Fibroblast of villous mesenchyme (primary cell): ENCODE measurements around the gene CEACAM6. TPM values are rescaled to one million over a fixed set of nuclear protein-coding genes. Genes with fewer than 3 reads are reported as not detected.
A peak's percentile ranks its signal among the peaks of the same experiment; 100 is the strongest.
"Not testable (repeated sequence)": the region's sequence is repeated elsewhere in the genome, so short reads cannot be mapped to it uniquely, and the experiment has no call there.

Experiments used
- DNase-seq: peaks from one replicate; pipeline ENCODE4 v3.0.0-alpha.2; 2010; ENCODE audit warnings: low read depth
- H3K4me3 ChIP-seq: 2 replicates; pipeline ENCODE4 v1.5.1; 2011; ENCODE audit warnings: low read depth, mild to moderate bottlenecking, low read length
- CTCF ChIP-seq: IDR thresholded peaks from 2 replicates; pipeline ENCODE4 v1.5.1; 2012; ENCODE audit warnings: low read depth, mild to moderate bottlenecking, low read length; ENCODE audit not compliant: insufficient read depth
- total RNA-seq: library from RNA; depleted of rRNA; stranded (reverse); fragments of >200 nt; gene quantifications from 2 replicates; pipeline ENCODE4 v1.2.3, GENCODE V29; 2012

The CEACAM6 gene
- total RNA-seq, 1 donor, result not detected

DNA sequence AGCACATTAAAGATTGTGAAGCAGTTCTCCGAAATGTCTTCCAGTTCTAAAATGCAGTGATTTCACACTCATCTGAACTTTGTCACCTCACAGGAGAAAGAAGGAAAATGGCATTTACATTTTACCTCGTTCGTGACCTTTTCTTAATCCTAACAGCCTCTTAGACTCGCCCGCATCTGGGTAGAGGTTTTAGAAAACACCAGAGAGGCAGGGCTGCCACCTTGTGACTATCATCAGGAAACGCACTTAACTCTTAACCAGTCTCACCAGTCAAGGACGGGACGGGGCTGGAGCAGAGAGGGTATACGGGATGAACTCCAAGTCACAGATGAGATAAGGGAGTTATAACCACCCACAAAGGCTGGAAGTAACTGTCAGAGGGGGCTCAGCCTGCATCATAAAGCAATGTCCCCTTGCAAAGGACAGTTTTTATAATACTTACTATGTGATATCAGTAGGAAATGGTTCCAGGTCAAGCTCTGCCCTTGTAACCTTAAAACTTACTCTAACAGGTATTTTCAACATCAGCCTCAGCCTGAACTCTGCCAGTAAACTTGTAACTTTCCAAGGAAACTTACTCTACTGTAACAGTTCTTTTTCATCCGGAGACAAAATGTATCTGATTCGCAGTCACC lies 8.6 kb upstream of the CEACAM6 start:
- DNase-seq, result peak; percentile 46

DNA sequence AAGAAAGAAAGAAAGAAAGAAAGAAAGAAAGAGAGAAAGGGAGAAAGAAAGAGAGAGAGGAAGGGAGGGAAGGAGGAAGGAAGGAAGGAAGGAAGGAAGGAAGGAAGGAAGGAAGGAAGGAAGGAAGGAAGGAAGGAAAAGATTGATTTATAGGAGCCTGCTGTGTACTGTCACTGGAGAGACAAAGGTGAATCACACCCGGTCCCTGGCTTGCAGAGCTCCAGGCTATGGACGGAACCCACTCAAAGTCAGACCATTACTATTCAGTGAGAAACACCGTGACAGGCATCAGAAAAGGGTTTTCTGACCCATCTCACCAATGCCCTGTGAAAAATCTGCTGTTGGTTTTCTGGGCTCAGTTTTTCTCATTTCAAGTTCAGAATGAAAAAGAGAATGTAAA lies 7.3 kb upstream of the CEACAM6 start:
- no peak overlapping the region for H3K4me3 ChIP-seq
- DNase-seq, result no peak
- TF ChIP-seq CTCF, result no peak

More for the DNA sequence above, 8.6 kb upstream of the CEACAM6 start:
- peak; percentile 52 for TF ChIP-seq CTCF
- no peak overlapping the region for H3K4me3 ChIP-seq

DNA sequence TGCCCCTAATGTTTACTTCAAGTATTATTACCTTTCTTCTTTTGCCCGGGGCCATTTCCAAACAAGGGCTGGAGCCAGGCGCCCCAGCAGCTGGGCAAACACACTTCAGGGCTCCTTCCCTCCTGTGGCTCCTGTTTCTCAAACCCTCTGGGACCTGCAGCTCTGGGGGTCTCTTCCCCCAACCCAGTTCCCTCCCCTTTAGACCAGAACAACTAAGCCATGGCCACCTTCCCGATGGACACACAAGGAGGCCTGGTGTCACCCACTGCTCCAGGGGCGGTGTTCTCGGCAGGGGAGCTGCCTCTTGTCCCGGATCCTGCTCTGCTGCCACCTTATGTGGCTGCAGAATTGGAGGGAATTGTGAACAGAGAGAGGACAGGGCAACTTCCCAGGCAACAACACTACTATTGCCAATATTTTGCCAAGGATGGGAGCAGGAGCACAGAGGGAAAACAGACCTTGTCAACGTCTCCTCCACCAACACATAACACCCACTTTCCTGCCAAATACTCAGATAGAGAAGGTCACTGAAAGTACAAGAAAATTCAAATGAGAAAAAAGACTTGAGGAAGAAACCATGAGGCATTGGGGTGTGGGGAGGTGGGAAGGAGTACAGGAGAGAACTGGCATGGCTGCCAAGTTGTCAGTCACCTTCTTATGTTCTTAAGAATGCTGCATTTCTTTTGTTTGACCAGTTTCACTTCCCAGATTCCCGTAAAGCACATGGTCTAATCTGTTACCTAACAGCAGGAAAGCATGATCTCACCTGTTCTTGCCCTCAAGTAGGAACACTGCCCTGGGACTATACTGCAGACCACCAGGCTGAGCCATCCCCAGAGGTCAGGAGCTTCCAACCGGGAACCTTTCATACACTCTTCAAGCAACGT lies 4.8 kb upstream of the CEACAM6 start:
- not testable (repeated sequence) for H3K4me3 ChIP-seq, DNase-seq

DNA sequence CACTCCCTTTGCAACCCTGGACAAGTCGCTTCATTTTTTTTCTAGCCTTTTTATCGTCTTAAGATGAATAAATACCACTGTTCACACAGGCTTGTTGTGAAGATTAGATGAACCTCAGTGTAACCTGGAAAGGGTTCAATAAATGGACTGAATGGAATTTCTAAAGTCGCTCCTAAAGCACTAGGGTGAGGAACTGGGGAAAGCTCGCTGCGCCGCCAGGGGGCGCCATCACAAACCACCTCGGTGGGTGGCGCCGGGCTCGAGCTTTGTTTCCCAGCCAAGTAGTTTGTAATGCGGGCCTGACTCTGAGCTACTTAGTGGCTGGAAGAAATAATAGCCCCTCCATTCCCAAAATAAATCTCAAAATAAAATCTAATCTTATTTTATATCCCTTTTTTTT lies 2.2 kb upstream of the CEACAM6 start:
- DNase-seq, result peak; percentile 6
- H3K4me3 ChIP-seq, result no peak overlapping the region
- peak; percentile 62 for TF ChIP-seq CTCF

- peak; percentile 75 for TF ChIP-seq CTCF
- peak; percentile 12 for DNase-seq
- H3K4me3 ChIP-seq, result no peak overlapping the region
Measured at GRCh38 chr19:41753936-41754529, 1.3 kb upstream of the CEACAM6 start.

GRCh38 chr19:41758846-41759245 lies 3.5 kb downstream of the CEACAM6 start:
- DNase-seq, result no peak
- H3K4me3 ChIP-seq, result no peak overlapping the region
- no peak for TF ChIP-seq CTCF

GRCh38 chr19:41767115-41767514 lies 11.8 kb downstream of the CEACAM6 start:
- H3K4me3 ChIP-seq, result no peak overlapping the region
- TF ChIP-seq CTCF, result no peak
- DNase-seq, result no peak

GRCh38 chr19:41768105-41768504 lies 12.8 kb downstream of the CEACAM6 start:
- not testable (repeated sequence) for H3K4me3 ChIP-seq, DNase-seq
